Stimulated activated CD8-positive, alpha-beta memory T cell treated with anti-CD3 and anti-CD28 coated beads, Interleukin-4, amount 100 ng/mL, for 24 hours (primary cell): Measurements from ENCODE around the gene PTPRK.
"Not testable (repeated sequence)": the region's sequence is repeated elsewhere in the genome, so short reads cannot be mapped to it uniquely, and the experiment has no call there.

Experiments used
- DNase-seq: peaks from one replicate; pipeline ENCODE4 v3.0.0-alpha.2; 2020; ENCODE audit warnings: low read depth

Gene PTPRK

DNA sequence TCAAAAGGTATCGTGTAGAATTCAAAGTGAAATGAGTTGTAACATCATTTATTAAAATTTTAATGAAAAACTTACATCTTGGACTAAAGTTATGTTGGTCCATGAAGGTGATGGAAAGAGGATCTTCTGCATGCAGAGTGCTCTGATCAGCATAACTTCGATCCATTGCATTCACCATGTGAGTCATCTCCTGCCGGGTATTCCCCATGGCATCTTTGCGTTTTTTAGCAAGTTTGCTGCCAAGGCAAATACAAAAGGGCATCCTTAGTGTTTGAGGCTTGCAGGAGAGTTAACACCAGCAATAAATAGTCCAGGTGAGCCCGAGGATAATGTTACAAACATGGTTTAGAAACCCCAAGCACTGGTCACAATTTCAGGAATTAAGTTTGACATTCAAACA, 515.4 kb downstream of the PTPRK start:
- no peak for DNase-seq

DNA sequence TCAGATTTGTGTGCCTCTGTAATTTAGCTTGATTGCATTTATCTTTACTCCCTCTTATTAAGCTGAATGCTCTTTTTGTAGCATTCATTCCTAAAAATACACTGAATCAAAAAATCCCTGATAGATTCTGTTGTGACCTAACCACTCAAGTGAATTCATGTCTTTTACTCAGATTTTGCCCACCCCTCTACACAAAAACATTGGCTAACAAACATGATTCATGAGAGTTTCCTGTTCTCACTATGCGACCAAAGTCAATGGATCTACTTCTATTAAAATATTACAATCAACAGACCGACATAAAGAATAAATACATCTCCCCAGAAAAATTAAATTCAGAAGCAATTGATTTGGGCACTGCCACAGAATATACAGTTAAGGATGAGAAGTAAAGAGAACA, 520.0 kb downstream of the PTPRK start:
- DNase-seq, result no peak

DNA sequence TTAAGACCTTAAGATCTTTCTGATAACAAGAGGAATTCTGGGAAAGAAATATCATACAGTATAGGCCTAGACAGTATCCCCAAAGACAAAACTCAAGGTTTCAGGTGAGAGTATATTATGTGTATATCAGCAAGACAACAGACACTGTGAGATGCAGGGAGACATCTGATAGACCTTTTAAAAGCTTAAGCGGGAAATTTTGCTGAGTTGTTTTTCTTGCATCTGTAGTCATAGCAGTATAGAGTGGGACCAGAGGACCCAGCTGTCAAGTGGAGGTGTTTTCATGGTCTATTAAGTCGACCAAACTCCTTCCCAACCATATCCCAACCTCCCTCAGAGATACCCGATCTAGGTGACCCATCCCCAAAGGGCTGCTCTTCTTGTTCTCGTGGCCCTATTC, 521.4 kb downstream of the PTPRK start:
- DNase-seq, result no peak

DNA sequence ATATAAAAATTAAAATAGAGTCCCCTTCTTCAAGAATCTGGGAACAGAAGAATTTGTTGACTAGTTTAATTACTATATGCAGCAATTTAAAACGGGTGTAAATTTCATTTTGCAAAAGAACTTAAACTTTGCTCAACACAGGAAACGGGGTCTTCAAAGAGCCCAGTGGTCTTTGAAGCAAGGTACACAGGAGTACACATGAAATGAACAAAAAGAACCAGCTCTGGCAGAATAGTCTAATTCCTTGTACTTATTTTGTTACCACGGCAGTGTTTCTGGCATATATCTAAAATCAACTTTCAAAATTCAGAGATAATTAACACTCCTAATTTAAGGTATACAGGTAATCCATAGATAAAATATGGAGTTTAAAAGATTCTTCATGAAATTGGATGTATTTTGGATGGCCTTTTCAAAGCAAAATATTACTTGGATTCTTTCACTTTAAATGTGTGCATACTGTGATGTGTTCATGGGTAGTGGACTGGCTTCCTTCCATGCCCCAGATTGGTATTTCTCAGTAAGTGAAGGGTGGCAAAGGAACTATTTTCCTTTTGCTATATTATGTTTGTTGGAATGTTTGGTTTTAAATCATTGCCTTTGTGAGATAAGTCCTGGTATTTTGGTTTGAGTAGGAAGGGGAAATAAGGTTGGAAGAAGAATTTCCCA, 522.8 kb downstream of the PTPRK start:
- DNase-seq, result no peak

DNA sequence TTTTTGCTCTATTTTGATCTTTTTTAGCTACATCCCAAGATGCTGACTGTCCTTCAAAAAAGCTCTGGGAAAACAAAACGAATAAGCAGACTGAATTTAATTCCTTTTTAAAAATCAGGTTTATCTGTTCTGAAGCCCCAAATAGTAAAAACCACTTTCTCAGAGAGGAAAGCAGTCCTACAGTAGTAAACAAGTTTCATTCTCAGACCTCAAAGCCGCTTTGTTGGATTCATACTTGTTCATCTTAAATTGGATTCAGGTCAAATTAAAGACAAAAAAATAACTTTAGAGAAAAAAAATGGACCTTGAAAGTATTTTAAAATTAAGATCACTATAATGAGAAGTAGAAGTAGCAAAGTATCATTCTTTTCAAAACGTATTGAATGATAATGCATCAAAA, 523.5 kb downstream of the PTPRK start:
- no peak for DNase-seq

DNA sequence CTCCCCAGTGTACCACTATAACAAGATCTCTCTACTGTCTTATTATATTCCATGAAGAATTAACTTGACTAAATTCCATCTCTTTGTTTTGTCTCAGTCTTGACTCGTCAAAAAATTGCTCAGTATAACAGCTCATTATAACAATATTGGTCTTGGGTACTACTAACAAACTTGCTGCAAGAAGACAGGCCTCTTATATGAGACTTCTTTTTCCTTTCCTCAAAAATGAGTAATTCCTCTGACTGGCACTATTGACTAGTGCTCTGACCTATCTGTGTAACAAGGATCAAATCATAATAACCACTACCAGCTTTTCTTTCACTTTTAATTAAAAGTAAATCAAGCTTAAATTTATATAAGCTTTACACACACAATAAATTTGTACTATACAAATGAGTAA, 528.3 kb downstream of the PTPRK start:
- DNase-seq, result no peak

DNA sequence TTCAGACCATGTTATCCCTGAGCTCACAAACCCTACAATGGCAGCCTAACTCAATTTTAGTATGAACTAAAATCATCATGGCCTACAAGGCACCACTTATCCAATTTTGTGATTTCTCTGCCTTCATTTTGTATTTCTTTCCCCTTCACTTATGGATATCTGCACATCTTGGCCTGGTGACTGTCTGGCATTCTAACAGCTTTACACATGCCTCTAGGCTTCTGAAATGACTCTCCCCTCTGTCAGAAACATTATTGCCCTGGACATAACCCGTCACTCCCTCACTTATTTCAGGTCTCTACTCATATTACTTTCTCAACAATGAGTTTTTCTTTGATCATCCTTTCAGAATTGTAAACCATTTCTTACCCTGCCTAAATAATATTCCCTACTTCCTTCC, 530.3 kb downstream of the PTPRK start:
- DNase-seq, result no peak

DNA sequence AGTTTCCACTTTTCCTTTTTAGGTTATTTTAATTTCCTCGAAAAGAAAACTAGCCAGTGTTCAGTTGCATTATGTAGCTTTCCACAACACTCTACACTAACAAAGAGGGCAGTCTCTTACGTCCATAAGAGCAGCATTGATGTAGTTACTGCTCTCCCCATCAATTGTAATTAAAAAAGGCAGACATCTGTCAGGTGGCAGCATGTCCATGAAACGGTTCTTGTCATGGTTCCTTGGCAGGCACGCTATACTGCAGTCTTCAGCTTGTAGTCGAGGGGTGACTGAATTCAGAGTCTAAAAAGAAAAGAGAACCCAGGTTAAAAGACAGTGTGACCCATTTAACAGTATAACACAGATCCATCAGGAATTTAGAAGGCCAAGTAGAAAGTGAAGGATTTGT, 539.4 kb downstream of the PTPRK start:
- no peak for DNase-seq

DNA sequence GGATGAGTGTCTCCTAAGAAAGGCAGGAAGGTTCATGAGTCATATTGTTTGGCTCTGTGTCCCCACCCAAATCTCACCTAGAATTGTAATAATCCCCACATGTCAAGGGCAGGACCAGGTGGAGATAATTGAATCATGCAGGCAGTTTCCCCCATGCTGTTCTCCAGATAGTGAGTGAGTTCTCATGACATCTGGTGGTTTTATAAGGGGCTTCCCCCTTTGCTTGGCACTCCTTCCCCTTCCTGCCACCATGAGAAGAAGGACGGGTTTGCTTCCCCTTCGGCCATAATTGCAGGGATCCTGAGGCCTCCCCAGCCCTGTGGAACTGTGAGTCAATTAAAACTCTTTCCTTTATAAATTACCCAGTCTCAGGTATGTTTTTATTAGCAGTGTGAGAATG, 542.2 kb downstream of the PTPRK start:
- DNase-seq, result not testable (repeated sequence)

DNA sequence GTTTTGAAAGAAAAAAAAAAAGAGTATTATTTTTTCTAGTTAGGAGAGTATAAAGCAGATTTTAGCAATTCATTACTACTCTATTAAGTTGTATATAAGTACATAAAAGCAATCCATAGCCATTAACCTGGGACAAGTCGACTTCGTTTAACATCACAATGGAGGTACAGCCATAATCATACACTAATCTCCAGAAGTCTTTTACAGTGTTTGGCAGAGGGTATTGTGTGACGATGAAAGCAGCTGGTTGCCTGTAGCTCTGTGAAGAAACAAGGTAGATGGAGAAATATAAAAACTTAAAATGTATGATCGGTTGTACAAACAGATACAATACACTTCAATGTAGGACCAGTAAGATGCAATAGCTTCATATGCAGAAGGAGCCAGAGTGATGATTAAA, 543.6 kb downstream of the PTPRK start:
- DNase-seq, result no peak

DNA sequence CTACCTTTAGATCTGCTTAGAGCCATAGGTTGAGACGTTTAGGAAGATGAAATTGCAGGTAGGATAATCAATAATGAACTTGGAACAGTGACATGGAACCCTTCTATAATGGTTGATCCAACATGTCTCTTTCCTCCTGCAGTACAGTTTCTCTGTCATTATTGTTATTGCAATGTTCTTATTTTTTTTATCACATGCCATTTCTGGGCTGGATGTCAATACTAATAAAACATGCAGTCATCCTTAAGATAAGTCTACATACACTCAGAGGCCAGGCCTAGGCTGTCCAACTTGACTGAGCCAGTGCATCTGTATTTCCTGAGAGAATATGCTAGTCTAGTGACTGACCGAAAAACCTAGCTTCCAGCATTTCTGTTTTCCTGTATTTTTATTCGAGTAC, 544.3 kb downstream of the PTPRK start:
- no peak for DNase-seq

DNA sequence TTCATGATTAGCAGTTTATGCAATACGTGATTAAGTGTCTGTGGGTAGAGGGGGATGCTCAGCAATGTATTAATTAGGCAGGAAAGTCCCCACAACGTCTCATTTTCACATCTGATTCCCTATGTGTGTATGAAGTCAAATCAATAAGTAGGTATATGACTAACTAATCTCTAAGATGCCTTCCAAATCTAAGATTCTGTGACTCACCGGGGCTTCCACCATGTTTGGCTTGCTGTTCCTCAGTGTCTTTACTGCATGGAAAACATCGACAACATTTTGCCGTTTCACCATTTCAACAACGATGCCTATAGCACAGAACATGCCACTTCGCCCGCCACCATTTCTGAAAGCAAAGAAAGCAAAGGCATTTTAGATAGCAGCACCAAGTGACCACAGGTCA, 547.6 kb downstream of the PTPRK start:
- DNase-seq, result no peak

DNA sequence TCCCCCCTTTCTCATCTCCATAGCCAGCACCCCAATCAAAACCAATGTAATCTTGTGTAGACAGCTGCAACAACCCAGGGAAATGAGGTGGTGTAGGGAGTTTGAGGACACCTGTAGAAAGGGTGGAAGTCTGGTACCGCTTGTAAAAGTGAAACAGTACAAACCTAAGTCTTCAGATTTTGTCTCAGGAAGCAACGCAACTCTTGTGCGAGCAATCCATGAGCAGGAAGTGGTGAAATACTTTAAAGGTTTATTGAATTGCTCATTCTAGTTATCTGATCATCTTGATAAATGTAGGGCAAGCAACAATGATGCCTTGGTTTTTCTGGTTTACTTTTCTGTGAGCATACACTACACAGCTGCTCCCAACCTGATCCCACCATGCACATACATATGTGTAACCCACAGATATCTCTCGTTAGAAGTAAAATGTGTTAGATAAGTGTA, 548.4 kb downstream of the PTPRK start:
- no peak for DNase-seq

DNA sequence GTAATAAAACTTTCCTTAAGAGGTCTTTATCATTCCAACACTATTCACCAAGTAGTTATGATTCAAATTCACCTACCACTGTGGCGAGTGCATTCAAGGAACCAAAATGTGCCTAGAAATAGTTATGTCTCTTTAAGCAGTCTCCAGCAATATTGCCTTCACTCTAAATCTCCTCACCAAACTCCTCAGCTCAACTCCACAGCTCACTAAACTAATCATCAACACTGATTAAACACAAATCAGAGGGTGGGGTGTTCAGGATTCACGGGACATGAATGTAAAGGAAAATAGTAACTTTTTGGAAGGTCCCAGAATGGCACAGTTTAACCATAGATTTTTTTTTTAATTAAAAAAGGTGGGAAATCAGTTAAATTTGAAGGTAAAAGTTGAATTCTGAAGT, 549.0 kb downstream of the PTPRK start:
- DNase-seq, result no peak

DNA sequence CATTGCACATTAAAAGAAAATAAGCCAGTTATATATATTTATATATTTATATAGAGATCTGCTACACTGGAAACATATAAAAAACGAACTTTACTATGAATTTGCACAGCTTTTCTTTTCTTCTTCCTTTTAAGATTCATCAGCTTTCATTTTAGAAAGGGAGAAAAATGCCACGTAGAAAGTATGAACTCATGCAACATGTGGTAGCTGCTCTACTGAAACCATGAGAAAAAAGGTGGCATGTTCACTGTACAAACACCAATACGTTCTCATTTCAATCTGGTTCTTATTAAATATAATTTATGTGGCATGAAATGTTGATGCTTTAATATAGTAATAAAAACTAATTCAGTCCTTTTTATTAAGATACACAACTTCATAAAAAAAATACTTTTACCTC, 550.7 kb downstream of the PTPRK start:
- no peak for DNase-seq

DNA sequence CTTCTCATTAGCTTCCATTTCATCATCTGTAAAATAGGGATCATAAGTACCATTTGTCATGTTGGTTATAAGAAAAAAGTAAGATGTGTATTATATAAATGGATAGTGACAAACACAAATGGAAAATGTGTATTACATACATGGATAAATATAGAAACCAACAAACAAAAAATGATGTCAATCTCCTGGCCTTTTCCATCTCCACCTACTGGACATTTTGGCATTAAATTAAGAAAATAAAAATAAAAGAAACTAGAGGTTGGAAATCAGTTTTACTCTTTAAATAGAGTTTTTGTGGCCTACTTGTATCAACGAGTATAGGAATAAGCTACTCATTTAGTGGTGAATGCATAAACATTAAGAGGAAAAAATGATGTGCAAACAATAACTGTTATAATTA, 552.0 kb downstream of the PTPRK start:
- no peak for DNase-seq

DNA sequence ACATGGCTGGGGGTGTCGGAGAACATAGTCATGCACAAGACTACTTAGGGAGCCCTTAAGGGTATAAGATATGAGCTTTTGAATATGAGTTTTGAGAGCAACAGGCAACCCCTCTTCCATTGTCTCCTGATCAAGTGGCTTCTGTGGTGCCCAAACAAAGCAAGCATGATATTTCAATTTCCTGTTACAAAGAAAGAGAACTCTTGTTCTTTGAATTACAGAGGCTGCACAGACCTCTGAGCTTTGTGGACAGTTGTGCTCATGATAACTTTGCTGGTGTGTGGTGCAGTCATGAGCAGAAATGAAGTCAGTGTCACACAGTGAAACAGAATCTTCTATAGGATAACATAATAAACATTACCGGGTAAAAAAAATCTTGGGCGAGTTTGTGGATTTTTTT, 552.7 kb downstream of the PTPRK start:
- no peak for DNase-seq

DNA sequence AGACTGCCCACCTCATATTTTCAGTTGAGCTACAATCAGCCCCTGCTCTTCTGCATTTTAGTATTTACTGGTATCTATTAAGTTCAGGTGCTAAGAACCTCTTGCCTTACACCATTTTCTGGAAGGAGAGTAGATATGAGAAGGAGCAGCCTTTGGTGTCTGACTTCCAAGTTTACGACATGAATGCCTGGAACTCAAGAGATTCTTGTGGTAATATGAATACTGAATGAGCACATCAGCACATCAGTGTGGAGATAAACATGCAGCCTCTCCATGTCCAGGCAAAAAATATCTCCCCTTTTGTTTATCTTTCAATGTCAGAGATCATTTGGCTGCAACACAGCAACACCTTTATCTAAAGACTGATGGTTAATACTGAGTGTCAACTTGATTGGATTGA, 553.8 kb downstream of the PTPRK start:
- no peak for DNase-seq

DNA sequence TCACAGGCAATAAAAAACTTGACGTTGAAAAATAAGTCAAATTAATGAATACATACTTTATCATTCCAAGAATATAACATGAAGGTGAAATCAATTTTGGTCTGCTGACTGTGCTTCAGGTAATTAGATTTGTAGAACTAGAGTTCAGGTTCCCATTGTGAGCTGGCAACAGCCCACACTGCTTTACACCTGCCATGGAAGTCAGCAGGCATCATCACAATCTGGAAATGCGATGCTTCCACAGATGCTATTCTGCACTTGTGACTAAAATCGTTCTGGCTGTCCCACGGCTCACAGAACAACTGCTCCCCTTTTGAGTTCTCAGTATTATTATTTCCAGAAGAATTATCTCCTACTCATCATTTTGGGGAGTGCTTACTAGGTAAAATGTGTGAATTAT, 556.9 kb downstream of the PTPRK start:
- DNase-seq, result no peak

DNA sequence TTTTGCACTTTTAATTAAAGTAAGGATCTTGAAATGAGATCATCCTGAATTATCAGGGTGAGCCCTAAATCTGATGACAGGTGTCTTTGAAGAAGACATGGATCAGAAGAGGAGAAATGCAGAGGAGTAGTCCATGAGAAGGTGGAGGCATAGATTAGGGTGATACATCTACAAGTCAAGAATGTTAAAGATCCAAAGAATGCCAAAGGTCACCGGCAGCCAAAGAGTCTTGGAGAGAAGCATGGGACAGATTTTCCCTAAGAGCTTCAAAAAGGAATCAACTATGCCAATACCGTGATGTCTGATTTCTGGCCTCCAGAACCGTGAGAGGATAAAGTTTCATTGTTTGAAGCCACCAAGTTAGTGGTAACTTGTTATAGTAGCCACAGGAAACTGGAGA, 560.5 kb downstream of the PTPRK start:
- DNase-seq, result no peak

DNA sequence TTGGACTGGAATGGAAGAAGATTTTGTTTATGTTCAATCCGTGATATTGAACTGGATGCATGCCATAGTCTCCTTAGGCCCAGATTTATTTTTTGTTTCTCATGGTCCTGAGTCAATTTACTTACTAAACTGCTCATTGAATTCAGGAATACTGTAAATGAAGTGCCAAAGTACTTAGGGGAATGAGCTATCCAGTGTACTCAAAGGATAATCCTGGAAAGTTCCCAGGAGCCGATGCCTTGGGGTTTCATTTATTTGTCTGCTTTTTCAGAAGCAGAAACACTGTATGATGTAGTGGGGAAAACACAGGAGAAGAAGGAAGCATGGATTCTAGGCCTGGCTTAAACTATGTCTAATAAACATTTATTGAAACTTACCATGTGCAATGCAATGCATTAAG, 563.4 kb downstream of the PTPRK start:
- DNase-seq, result no peak

DNA sequence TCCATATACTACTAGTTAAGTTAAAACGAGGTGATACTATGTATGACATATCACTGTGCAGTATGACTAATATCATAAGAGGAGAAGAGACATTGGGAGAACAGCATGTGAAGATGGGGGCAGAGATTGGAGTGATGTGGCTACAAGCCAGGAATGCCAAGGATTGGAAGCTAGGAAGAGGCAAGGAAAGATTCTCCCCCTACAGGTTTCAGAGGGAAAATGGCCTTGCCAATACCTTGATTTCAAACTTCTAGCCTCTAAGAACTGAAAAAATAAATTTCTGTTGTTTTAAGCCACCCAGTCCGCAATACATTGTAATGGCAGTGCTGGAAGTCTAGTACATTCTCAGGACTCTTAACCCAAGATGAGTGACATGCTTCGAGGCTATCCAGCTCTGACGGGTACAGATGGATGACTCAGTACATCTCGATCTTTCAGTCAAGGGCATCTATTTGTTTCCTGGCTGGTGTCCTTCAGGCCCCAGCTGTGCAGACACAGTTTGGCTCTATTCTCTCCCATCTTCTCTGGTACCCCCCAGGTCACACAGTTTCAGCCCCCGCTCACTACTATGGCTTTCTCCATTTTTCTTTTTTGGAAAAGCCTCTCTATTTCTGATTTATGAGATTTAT, 564.0 kb downstream of the PTPRK start:
- no peak for DNase-seq

DNA sequence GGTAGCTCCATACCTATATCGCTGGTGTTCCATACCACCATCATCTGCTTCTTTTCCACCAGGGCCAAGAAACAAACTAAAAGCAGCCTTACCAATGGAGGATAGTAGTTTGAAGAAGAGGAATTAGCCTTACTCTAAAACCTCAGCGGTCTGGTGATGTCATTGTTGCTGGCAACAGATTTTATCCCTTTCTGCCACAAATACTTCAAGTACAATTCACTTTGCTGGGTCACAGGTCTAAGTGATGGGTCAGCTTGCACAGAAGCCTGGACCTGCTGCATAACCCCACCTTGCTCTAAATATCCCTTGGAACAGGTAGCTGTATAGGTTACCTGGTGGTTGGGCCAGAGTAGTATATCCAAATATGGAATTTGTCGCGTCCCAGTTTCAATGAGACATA, 566.3 kb downstream of the PTPRK start:
- no peak for DNase-seq

DNA sequence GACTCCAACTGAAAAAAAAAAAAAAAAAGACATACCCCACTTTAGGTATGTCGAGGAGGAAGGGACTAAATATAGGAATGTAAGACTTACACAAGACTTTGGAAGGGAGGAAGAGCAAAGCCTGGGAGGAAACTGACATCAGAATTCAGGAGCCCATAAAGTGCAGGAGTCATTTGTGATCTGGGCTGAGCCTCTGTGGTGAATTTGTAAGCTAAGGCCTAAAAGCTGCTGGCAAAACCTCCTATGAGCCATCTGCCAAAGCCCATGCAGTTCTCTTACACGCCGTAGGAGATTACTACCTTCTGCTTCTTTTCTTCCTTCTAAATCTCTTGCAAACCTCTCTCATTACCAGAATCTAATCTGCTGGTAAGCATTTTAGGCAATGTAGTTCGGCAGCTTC, 567.6 kb downstream of the PTPRK start:
- DNase-seq, result no peak
